ENCODE data around the gene SLC39A7. TPM values are rescaled to one million over a fixed set of nuclear protein-coding genes. Genes with fewer than 3 reads are reported as not detected.

Gene SLC39A7
- total and polyA plus RNA-seq, 2 of the 13 experiments (the other 11 are each of a cell fraction or from before 2014, with no cell fraction given), result 142 to 229 TPM

- TF ChIP-seq AKNA (CRISPR knock-in tag; IDR thresholded peaks at IDR 0.05; ENCODE audit: borderline replicate concordance) (no peak; the same call in 1 of the 2 replicates), IRX3 (CRISPR knock-in tag; IDR thresholded peaks at IDR 0.05; ENCODE audit: borderline replicate concordance, low read depth) (peak; percentile 84), SETDB1 (CRISPR knock-in tag; IDR thresholded peaks at IDR 0.05; ENCODE audit: borderline replicate concordance) (no peak), TEAD3 (CRISPR knock-in tag; optimal IDR thresholded peaks at IDR 0.05; ENCODE audit: borderline replicate concordance) (no peak), ZNF296 (CRISPR knock-in tag; conservative IDR thresholded peaks at IDR 0.05) (no peak), PRMT3 (CRISPR knock-in tag; IDR thresholded peaks at IDR 0.05; ENCODE audit: borderline replicate concordance, low read depth) (no peak), ZBTB38 (CRISPR knock-in tag; IDR thresholded peaks at IDR 0.05) (no peak), CENPT (CRISPR knock-in tag; IDR thresholded peaks at IDR 0.05; ENCODE audit: low read depth) (no peak), TBX2 (CRISPR knock-in tag; IDR thresholded peaks at IDR 0.05; ENCODE audit: borderline replicate concordance) (peak; percentile 84; the same call in 1 of the 2 replicates), MEF2D (CRISPR knock-in tag; IDR thresholded peaks at IDR 0.05) (no peak), YEATS2 (CRISPR knock-in tag; IDR thresholded peaks at IDR 0.05; ENCODE audit: borderline replicate concordance) (peak; percentile 64; the same call in 1 of the 2 replicates), ZNF251 (CRISPR knock-in tag; IDR thresholded peaks at IDR 0.05) (no peak), ZSCAN29 (CRISPR knock-in tag; conservative IDR thresholded peaks at IDR 0.05) (peak; percentile 79), ZNF17 (CRISPR knock-in tag; IDR thresholded peaks at IDR 0.05) (no peak)
- TF ChIP-seq, protein P1, sequence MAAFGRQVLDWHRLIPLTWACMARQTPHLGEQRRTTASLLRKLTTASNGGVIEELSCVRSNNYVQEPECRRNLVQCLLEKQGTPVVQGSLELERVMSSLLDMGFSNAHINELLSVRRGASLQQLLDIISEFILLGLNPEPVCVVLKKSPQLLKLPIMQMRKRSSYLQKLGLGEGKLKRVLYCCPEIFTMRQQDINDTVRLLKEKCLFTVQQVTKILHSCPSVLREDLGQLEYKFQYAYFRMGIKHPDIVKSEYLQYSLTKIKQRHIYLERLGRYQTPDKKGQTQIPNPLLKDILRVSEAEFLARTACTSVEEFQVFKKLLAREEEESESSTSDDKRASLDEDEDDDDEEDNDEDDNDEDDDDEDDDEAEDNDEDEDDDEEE (CRISPR knock-in tag; IDR thresholded peaks at IDR 0.05), result peak; percentile 86; the same call in 1 of the 2 replicates
- TF ChIP-seq, protein P2, sequence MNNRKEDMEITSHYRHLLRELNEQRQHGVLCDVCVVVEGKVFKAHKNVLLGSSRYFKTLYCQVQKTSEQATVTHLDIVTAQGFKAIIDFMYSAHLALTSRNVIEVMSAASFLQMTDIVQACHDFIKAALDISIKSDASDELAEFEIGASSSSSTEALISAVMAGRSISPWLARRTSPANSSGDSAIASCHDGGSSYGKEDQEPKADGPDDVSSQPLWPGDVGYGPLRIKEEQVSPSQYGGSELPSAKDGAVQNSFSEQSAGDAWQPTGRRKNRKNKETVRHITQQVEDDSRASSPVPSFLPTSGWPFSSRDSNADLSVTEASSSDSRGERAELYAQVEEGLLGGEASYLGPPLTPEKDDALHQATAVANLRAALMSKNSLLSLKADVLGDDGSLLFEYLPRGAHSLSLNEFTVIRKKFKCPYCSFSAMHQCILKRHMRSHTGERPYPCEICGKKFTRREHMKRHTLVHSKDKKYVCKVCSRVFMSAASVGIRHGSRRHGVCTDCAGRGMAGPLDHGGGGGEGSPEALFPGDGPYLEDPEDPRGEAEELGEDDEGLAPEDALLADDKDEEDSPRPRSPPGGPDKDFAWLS (CRISPR knock-in tag; IDR thresholded peaks at IDR 0.05; ENCODE audit: borderline replicate concordance), result no peak
Observed at GRCh38 chr6:33204415-33205190, 3.9 kb downstream of the SLC39A7 start, which contains the start of gene HSD17B8 (continued).
